GM19452 (cell line): ENCODE data around the gene OR2V2.
"Not testable (repeated sequence)": the region's sequence is repeated elsewhere in the genome, so short reads cannot be mapped to it uniquely, and the experiment has no call there.

Source experiments
- ATAC-seq: cut with Tn5 transposase; IDR thresholded peaks from one replicate; pipeline ENCODE4 v1.9.1; 2021; ENCODE audit not compliant: unreplicated experiment

OR2V2 gene, protein sequence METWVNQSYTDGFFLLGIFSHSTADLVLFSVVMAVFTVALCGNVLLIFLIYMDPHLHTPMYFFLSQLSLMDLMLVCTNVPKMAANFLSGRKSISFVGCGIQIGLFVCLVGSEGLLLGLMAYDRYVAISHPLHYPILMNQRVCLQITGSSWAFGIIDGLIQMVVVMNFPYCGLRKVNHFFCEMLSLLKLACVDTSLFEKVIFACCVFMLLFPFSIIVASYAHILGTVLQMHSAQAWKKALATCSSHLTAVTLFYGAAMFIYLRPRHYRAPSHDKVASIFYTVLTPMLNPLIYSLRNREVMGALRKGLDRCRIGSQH

DNA sequence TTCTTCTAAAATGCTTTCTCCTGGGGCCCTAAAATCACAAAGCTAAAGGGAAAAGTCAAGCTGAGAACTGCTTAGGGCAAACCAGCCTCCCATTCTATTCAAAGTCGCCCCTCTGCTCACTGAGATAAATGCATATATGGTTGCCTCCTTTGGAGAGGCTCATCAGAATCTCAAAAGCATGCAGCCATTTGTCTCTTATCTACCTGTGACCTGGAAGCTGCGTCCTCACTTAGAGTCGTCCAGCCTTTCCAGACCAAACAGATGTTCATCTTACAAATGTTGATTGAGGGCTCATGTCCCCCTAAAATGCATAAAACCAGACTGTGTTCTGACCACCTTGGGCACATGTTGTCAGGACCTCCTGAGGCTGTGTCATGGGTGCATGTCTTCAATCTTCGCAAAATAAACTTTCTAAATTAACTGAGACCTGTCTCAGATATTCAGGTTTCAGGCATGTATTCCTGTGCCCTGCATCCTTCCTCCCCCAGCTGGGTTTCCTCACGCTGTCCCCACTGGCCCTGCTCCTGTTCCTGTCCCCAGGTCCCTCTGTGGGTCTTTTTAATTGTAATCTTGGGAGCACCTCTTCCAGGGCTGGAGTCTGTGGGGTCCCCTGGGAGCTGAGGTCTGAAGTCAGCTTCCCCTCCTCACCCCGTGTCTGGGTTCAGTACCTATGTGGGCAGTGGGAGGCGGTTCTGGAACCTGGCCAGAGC, at the start of gene OR2V2:
Gene OR2V2, plus strand, starts transcription at position 660 of the 710 bp plus-strand sequence. CDS start 7,357 bp downstream, outside the sequence.
- not testable (repeated sequence) for ATAC-seq

DNA sequence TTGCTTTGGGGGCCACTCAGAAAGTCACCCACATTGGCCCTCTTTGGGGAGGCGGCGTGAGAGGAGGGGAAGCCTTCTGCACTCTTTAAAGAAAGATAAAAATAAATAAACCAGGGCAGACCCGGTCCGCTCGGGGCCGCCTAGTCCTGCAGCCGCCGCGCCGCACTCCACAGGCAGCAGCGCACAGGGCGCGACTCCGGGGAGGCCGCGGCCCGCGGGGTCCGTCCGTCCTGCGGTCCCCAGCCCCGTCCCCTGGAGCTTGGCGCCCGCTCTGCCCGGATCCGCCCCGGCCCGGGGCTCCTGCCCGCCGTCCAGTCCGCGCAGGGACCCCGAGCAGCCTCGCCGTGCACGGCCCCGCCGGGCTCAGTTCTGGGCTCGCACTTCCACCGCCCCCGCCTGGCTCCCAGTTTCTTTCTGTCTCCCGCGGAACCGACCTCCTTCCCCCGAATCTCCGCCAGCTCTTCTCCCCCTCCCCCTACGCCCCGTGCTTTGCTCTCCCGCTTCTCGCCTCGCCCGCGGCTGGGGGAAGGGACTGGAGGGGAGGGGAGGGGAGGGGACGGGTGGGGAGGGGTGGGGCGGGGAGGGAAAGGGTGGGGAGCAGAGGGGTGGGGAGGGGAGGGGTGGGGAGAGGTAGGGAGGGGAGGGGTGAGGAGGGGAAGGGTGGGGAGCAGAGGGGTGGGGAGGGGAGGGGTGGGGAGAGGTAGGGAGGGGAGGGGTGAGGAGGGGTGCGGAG, 49.5 kb upstream of the OR2V2 start:
- not testable (repeated sequence) for ATAC-seq

DNA sequence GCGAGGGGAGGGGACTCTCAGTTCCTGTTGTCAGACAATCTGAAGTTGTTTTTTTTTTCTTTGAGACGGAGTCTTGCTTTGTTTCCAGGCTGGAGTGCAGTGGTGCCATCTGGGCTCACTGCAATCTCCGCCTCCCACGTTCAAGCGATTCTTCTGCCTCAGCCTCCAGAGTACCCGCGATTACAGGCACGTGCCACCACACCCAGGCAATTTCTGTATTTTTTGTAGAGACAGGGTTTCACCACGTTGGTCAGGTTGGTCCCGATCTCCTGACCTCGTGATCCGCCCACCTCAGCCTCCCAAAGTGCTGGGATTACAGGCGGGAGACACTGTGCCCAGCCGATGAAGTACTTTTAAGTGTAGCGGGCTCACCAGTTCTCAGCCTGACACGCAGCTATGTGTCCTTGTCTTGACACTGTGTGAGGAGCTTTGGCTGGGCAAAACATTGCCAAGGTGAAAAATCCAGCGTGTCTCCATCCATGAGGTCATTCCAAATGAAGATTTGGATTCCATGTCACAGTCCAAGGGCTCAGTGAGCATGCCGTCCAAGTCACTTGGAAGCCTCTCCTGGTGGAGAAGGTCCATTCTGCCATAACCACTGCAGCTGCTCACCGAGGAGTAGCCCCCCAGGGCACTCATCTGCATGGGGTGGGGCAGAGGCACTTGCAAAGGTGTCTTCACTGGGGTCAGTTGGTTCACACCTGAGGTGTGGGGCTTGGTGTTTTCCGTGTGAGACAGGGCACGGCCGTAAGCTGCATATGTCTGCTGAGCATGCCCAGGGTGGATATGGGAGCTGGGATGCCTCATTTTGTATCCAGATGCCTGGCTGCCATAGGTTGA, 48.4 kb upstream of the OR2V2 start:
- no peak for ATAC-seq

DNA sequence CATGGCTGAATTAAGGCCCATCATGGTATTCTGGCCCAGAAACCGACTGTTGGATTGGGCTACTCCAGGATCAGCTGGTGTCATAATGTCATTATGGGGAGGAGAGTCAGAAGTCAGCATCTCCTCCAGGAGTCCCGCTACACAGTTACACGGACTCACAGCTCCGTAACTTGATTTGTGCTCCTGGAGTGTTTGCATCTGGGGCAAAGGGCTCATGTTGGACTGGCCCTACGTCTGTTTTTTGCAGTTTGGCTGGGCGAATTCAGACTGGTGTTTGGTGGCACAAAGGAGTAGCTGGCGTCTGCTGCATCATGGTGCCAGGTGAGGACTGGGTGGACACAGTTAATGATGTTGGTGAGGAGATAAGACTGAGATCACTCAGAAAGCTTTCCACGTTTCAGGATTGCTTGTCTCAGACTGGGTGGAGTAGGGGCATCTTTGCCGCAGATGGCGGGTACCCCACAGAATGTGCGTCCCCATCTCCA, 47.7 kb upstream of the OR2V2 start:
- no peak for ATAC-seq

DNA sequence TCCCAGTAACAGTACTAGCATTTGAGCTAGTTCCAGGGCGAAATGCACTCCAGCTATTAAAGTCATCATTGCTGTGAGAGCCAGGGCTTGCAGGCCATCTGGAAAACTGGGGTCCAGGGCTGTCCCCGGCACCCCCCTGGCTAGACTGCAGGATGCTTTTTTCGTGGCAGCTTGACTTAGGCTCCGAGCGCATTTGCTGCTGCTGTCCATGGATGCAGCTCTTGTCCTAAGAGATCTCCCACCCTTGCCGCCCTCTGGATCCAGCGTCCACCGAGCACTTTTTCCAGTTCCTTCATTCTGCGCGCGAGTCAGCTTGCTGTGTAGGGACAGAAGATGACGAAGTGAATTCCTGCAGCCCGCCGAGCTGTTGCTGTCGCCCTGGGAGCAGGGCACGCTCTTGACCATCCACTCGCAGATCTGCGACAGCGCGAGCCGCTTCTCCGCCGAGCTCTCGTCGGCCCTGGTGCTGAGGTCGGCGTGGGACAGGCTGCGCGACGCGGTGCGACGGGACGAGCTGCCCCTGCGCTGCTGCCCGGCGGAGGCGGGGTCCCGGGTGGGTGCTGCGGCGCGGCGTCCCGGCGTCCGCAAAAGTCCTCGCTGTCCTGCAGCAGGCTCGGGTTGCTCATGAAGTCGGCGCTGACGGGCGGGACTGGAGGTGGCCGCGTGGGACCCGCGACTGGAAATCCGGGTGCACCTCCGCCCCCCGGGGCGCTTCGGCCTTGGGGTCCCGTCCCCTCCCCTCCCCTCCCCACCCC, 47.1 kb upstream of the OR2V2 start:
- no peak for ATAC-seq

DNA sequence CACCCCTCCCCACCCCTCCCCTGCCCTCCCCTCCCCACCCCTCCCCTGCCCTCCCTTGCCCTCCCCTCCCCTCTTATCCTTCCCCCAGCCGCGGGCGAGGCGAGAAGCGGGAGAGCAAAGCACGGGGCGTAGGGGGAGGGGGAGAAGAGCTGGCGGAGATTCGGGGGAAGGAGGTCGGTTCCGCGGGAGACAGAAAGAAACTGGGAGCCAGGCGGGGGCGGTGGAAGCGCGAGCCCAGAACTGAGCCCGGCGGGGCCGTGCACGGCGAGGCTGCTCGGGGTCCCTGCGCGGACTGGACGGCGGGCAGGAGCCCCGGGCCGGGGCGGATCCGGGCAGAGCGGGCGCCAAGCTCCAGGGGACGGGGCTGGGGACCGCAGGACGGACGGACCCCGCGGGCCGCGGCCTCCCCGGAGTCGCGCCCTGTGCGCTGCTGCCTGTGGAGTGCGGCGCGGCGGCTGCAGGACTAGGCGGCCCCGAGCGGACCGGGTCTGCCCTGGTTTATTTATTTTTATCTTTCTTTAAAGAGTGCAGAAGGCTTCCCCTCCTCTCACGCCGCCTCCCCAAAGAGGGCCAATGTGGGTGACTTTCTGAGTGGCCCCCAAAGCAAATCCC, 46.2 kb upstream of the OR2V2 start:
- ATAC-seq, result not testable (repeated sequence)

DNA sequence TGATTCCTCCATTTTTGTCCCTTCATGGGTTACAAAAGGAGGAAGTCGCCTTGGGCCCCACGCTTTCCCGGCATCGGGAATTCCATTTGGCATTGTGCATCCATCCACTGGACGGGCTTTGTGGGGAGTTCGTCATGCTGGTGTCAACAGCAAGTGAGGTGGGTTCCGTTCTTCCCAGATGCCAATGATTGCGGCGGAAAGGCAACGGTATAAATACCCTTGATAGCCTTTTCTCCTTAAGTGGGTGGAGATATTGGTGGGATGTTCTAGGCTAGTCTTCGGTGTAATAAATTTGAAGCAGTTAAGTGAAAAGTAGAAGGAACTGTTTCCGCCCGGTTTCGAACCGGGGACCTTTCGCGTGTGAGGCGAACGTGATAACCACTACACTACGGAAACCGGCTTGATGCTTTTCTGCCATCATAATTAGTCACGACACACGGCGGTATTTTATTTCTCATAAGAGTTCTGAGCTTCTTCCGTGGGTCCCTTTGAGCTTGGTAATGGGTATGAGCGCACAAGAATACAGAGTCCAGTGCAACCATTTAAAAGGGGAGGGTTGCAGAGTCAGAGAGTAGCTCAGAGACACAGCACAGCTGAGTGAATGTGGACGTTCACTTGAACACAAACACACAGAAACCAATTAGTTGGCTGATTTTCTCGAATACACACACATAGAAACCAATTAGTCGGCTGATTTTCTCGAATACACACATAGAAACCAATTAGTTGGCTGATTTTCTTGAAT, 45.3 kb upstream of the OR2V2 start:
- not testable (repeated sequence) for ATAC-seq

DNA sequence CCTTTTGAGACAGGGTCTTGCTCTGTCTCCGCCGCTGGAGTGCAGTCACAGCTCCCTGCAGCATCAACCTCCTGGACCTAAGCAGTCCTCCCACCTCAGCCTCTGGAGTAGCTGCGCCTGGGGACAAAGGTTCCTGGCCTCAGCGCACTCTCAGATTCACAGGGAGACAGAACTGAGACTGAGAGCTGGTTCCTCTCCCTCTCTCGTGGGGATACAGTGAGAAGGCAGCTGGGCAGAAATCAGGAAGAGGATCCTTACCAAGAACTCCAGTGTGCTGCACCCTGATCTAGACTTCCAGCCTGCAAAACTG, 43.2 kb upstream of the OR2V2 start:
- not testable (repeated sequence) for ATAC-seq

DNA sequence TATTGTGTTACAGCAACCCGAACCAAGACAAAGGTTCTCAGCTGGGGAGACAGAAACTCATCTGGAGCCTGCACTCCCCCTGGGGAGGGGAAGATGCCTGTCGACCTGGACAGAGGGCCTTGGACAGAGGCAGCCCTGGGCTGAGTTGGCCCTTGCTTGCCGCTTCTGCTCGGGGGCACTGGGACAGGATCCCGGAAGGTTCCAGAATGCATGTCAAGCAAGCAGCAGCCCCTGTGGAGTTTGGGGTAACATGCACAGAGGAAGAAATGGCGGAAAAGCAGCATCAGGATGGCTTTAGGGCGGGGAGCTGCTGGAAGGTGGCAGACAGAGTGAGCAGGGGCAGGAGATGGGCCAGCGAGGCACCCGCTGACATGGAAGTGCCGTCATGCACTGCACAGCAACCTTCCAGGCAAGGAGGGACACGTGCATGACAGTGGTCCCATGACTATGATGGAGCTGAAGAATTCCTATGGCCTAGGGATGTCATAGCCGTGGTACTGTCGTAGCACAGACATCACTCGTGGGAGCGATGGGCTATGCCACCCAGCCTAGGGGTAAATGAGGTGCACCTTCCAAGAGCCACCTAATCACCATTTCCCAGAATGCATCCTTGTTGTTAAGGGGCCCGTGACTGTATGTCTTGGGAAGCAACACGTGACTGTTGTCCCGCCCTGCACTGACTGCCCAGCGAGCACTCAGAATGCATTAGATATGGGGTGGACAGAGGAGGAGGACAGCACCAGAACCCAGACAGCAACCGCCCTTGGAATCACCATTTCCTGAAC, 42.6 kb upstream of the OR2V2 start:
- ATAC-seq, result not testable (repeated sequence)

DNA sequence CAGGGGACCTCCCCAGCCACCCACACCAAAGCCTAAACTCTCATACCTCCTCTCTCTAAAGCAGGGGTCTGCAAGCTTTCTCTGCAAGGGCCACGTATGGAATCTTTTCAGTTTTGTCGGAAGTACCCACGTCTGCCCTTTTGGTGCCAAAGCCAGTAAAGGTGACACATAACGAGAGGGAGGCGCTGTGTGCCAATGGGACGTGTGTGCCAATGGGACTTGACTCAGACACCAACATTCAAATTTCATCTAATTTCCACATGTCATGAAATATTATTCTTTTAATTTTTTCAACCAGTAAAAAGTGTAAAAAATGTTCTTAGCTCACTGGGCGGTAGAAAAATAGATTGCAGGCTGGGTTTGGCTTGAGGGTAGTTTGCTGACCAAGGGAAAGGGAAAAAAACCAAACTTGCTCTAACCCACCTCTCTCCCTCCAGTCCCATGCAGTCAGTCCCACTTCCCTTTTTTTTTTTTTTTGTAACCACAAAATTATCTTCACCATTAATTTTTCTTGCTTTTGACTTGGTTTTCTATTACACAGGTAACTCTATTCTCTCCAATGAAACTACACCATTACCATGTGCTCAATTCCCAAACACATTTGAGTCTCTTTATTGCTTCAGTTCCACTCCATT, 41.9 kb upstream of the OR2V2 start:
- ATAC-seq, result no peak

DNA sequence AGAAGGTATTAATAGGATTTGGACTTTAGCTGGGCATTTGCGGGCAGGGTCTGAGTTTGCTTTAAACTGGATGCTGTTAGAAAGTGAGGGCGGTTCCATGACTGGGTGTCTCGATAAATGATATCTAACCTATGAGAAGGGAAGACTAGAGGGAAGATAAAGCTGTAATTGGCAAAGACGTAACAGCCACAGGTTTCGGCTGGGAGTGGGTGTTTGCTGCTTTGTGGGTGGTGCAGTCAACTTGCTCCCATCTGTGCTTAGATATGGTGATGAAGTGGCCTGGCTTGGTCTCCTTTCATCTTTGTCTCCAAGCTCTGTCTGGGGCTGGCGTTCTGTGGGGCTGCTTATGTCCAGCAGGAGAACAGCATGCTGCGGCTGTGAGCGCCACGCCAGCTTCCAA, 39.7 kb upstream of the OR2V2 start:
- no peak for ATAC-seq

DNA sequence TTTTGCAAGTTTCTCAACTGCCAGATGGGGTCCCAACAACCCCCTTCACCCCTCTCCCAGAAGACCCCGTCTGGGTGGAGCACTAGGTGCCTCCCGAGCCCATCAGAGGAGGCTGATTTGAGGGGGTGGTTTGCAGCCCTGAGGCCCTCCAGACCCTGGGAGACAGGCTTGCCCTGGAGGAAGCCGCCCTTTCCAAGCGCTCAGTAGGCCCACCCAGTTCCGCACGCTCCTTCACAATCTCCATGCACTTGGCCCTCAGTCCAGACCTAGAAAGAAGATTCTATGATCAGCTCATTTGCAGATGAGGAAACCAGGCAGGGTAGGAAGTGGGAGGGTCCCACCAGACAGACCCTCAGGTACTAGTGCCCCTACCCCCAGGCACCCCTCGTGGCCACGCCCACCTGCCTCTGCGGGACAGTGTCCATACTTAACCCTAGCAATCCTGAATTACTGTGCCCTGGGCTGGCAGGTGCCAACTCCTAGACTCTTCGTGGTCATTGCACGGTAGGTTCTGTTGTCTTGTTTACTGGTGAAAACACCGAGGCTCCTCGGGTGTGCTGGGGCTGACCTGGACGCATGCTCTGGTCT, 38.7 kb upstream of the OR2V2 start:
- no peak for ATAC-seq

DNA sequence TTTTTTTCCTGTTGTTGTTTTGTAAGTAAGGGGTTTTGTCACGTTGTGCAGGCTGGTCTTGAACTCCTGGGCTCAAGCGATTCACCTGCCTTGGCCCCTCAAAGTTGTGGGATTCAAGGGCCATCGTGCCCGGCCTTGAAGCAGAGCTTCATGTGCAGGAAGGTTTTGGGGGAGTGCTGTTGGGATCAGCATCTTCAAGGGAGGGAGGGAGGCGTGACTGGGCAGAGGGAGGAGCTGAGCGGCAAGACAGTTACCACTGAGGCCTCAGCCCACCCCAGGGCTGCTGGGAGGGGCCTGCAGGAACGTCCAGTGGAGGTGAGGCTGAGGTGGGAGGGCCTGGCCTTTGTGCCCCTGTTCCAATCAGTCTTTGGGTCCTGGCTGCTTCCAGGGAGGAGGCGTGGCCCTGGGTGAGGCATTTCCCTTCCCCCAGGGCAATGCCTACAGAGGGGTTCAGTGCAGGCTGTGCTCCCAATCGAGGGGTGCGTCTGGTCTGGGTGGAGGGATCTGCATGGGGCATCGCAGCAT, 37.8 kb upstream of the OR2V2 start:
- ATAC-seq, result no peak

DNA sequence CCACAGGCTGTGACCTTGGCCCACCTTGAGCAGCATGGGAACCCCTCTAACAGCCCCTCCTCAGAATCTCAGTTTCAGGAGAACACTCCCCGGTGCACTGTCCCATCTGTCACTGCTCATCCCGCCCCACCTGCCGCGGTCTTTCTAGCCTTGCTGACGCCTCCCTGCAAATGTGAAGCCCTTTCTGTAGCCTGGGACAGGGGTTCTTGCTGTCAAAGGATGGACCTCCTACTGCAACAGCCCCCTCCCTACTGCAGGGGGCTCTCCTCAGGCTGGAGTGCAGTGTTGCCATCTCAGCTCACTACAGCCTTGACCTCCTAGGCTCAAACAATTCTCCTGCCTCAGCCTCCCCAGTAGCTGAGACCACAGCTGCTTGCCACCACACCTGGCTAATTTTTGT, 36.4 kb upstream of the OR2V2 start:
- ATAC-seq, result no peak

DNA sequence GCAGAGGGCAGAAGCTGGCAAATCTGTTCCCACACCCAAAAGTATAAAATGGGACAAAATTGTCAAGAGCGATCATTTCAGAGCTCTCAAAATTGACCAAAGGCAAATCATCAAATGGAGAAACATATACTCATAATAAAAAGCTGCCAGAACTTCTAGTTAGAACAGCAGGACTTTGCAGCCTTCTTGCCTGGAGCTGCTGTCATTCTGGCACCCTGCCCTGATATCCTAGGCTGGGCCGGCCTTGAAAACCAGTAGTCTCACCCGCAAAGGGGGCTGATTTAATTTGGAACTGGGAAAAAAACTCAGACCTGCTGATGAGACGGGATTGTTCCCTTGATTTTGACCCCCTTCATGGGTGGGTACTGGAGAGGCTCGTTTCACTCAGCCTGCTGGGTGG, 34.9 kb upstream of the OR2V2 start:
- no peak for ATAC-seq

DNA sequence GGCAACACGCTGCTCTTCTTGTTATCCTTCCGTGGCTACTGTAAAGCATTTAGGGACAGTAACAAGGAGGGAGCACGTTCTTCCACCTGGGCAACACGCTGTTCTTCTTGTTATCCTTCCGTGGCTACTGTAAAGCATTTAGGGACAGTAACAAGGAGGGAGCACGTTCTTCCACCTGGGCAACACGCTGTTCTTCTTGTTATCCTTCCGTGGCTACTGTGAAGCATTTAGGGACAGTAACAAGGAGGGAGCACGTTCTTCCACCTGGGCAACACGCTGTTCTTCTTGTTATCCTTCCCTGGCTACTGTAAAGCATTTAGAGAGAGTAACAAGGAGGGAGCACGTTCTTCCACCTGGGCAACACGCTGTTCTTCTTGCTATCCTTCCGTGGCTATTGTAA, 33.8 kb upstream of the OR2V2 start:
- not testable (repeated sequence) for ATAC-seq

DNA sequence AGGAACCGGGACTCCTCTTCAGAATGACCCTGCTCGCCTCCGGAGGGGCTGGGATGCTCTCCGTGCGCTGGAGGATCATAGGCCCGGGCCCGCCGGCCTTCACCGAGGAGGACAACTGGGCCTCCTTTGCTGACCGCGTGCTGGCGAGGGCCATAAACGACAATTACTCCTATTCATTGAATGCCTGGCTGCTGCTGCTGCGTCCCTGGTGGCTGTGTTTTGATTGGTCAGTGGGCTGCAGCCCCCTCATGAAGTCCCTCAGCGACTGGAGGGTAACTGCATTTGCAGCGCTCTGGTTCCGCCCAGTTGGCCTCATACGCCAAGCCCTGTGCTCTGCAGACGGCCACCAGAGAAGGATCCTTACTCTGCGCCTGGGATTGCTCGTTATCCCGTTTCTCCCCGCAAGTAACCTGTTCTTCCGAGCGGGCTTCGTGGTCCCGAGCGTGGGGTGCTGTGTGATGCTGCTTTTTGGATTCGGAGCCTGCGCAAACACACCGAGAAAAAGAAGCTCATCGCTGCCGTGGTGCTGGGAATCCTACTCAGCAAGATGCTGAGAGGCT, 33.0 kb upstream of the OR2V2 start:
- no peak for ATAC-seq
